CD14-positive monocyte (primary cell): Measurements from ENCODE around the gene EGR1. TPM values are rescaled to one million over a fixed set of nuclear protein-coding genes. Genes with fewer than 3 reads are reported as not detected.

Source experiments
- DNase-seq, 3 donors: peaks; one replicate each; pipeline ENCODE4 v3.0.0-alpha.2; 2011 to 2022
- H2AFZ ChIP-seq: 2 replicates; pipeline ENCODE4 v1.6.0; 2012; ENCODE audit warnings: mild to moderate bottlenecking, low read depth, low read length, inconsistent platforms; ENCODE audit not compliant: insufficient read depth, poor library complexity, severe bottlenecking
- H3K27ac ChIP-seq, 2 donors: 1 replicate in 1 of 2; 2 replicates in 1 of 2; pipeline ENCODE4 v1.5.1; 2012 to 2013; ENCODE audit warnings: low read length in 2 of 2, control low read depth in 1 of 2, inconsistent platforms in 1 of 2, low read depth in 1 of 2, mild to moderate bottlenecking in 1 of 2
- H3K27me3 ChIP-seq, 2 donors: one replicate each; pipeline versions ENCODE4 v1.6.0 to v1.6.1; 2011 to 2013; ENCODE audit warnings: low read length in 2 of 2; ENCODE audit not compliant: control insufficient read depth in 2 of 2, insufficient read depth in 2 of 2
- H3K36me3 ChIP-seq, 2 donors: replicated peaks in 1 of 2; 1 replicate in 1 of 2; 2 replicates in 1 of 2; pipeline versions ENCODE4 v1.5.1 to v1.6.1; 2012 to 2013; ENCODE audit warnings: low read length in 2 of 2, control low read depth in 1 of 2, inconsistent platforms in 1 of 2, mild to moderate bottlenecking in 1 of 2; ENCODE audit not compliant: insufficient read depth in 2 of 2, control insufficient read depth in 1 of 2
- H3K4me1 ChIP-seq, 2 donors: 1 replicate in 1 of 2; 2 replicates in 1 of 2; pipeline versions ENCODE4 v1.5.1 to v1.6.1; 2012 to 2013; ENCODE audit warnings: low read length in 2 of 2, control low read depth in 1 of 2, inconsistent platforms in 1 of 2, mild to moderate bottlenecking in 1 of 2, moderate library complexity in 1 of 2; ENCODE audit not compliant: insufficient read depth in 2 of 2, control insufficient read depth in 1 of 2
- H3K4me2 ChIP-seq: replicated peaks from 2 replicates; pipeline ENCODE3; 2012; ENCODE audit warnings: low read length, moderate library complexity, mild to moderate bottlenecking; ENCODE audit not compliant: poor library complexity, severe bottlenecking; ENCODE audit errors: extremely low read depth
- H3K4me3 ChIP-seq, 3 experiments: fragments of 200-600 bp in 1 of 3; sonication (generic) in 1 of 3; replicated peaks in 1 of 3; 1 replicate in 2 of 3; 2 replicates in 1 of 3; pipeline ENCODE4 v1.5.1; 2011 to 2013; ENCODE audit warnings: low read length in 3 of 3, mild to moderate bottlenecking in 3 of 3, control low read depth in 2 of 3, low read depth in 2 of 3, inconsistent platforms in 1 of 3, moderate library complexity in 1 of 3
- H3K79me2 ChIP-seq: 2 replicates; pipeline ENCODE4 v1.6.0; 2012; ENCODE audit warnings: mild to moderate bottlenecking, control low read depth, inconsistent platforms, low read length, moderate library complexity; ENCODE audit not compliant: insufficient read depth
- H3K9ac ChIP-seq: 2 replicates; pipeline ENCODE4 v1.6.0; 2017; ENCODE audit warnings: low read length, mild to moderate bottlenecking; ENCODE audit not compliant: insufficient read depth, poor library complexity, severe bottlenecking
- H3K9me3 ChIP-seq, 2 donors: replicated peaks in 1 of 2; 1 replicate in 1 of 2; 2 replicates in 1 of 2; pipeline versions ENCODE4 v1.5.1 to v1.6.1; 2012 to 2013; ENCODE audit warnings: low read length in 2 of 2, control low read depth in 1 of 2; ENCODE audit not compliant: control insufficient read depth in 1 of 2, insufficient read depth in 1 of 2
- H4K20me1 ChIP-seq: 2 replicates; pipeline ENCODE4 v1.6.0; 2012; ENCODE audit warnings: mild to moderate bottlenecking, low read length, control low read depth, moderate library complexity; ENCODE audit not compliant: insufficient read depth
- H3K27ac Mint-ChIP-seq, 7 donors: one replicate each; pipeline ENCODE4 v1.8.0; 2020; ENCODE audit warnings: mild to moderate bottlenecking in 7 of 7, mixed read lengths in 7 of 7, moderate library complexity in 6 of 7, inconsistent platforms in 2 of 7
- H3K27me3 Mint-ChIP-seq, 3 donors: one replicate each; pipeline ENCODE4 v1.8.0; 2021 to 2022; ENCODE audit warnings: low read depth in 3 of 3, mild to moderate bottlenecking in 3 of 3, mixed read lengths in 3 of 3, moderate library complexity in 3 of 3, inconsistent platforms in 1 of 3
- H3K36me3 Mint-ChIP-seq, 2 donors: one replicate each; pipeline ENCODE4 v1.8.0; 2020; ENCODE audit warnings: mixed read lengths in 2 of 2, inconsistent platforms in 1 of 2, mild to moderate bottlenecking in 1 of 2
- H3K4me1 Mint-ChIP-seq: one replicate; pipeline ENCODE4 v1.8.0; 2020; ENCODE audit warnings: mild to moderate bottlenecking, mixed read lengths
- H3K4me3 Mint-ChIP-seq, 2 donors: one replicate each; pipeline ENCODE4 v1.8.0; 2020; ENCODE audit warnings: mild to moderate bottlenecking in 2 of 2, mixed read lengths in 2 of 2, moderate library complexity in 1 of 2
- H3K9me3 Mint-ChIP-seq, 7 donors: one replicate each; pipeline ENCODE4 v1.8.0; 2020 to 2022; ENCODE audit warnings: mixed read lengths in 7 of 7, mild to moderate bottlenecking in 6 of 7, moderate library complexity in 6 of 7, inconsistent platforms in 2 of 7
- WGBS: methylation state at CpG from one replicate; pipeline ENCODE4 v1.1.5; 2013; ENCODE audit warnings: missing lambda C conversion rate; ENCODE audit not compliant: insufficient coverage; 5-methylcytosine and 5-hydroxymethylcytosine counted together
- intact Hi-C, 2 donors: fragments of 100-400 bp; cut with micrococcal nuclease; formaldehyde crosslinking; loops; one replicate each; pipeline versions ENCODE4 v1.15.0 to v1.15.1; 2023
- polyA plus RNA-seq, 3 donors: library from polyadenylated mRNA; depleted of rRNA in 1 of 3; unstranded in 2 of 3; stranded (reverse) in 1 of 3; fragments of 300-500 nt in 2 of 3; fragments of >200 nt in 1 of 3; fragmentation: Illumina TruSeq in 2 of 3; gene quantifications; 1 replicate in 2 of 3; 2 replicates in 1 of 3; pipeline ENCODE4 v1.2.3, GENCODE V29; 2012 to 2021
- TF ChIP-seq, protein P1 (sequence below): fragments of 200-600 bp; IDR thresholded peaks from one replicate; pipeline ENCODE4 v1.8.0; 2022; ENCODE audit warnings: antibody characterized with exemption, mild to moderate bottlenecking

Gene EGR1
- polyA plus RNA-seq, 3 donors, result 8.4 to 105 (median 16.9) TPM

DNA sequence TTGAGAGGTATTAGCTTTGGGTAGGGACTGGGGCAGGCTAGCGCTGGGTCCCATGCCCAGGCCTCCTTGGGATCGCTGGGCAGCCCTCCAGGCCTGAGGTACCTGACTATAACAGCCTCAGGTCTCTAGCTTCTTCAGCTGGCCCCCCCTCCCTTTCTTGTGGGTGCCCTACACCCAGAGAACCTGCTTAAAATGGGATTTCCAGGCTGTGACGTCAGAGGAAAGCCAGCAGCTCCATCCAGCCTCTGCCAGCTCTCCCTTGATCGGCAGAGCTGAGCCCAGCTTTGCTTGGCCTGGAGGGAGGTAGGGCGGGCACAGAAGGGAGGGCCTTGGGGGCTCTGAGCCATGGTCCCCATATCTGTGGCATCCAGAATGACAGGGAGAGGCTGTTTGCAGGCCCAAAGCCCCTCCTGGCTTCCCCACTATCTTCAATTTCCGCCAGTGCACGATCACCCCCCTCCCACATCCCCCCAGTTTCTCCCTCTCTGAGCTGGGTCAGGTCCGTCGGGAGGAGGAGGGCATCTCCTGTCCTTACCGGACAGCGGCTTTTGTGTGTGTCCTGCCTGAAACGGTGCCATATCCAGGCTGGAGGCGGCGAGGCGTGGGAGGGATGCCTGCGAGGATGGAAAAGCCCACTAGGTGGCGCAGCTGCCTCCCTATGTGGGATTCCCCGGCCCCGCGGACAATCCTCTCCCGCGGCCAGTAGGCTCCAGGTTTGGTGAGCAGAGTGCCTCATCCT lies 15.6 kb upstream of the EGR1 start:
- H2AFZ ChIP-seq, result peak overlapping the region; percentile 37
- intact Hi-C loops, result loop anchor here (2.0 kb wide), 2 partner anchors 53 to 55 kb away; no protein-coding TSS in a partner anchor
- H3K27ac Mint-ChIP-seq, result peak overlapping the region in 1 of 7 donors; percentile 73
- peaks cover 0 to 3% of the 10 kb centered on the region in 2 donors for H3K4me1 ChIP-seq
- H3K9me3 Mint-ChIP-seq, result no peaks in the 10 kb centered on the region
- no peaks in the 10 kb centered on the region for H3K9me3 ChIP-seq
- peaks cover 6% of the 10 kb centered on the region for H3K4me1 Mint-ChIP-seq
- WGBS, result 10% methylated on average over 12 of the region's 22 CpGs
- DNase-seq, result peak; percentile 73 to 81 (median 80)
- no peaks in the 10 kb centered on the region for H3K36me3 ChIP-seq
- TF ChIP-seq, protein P1, sequence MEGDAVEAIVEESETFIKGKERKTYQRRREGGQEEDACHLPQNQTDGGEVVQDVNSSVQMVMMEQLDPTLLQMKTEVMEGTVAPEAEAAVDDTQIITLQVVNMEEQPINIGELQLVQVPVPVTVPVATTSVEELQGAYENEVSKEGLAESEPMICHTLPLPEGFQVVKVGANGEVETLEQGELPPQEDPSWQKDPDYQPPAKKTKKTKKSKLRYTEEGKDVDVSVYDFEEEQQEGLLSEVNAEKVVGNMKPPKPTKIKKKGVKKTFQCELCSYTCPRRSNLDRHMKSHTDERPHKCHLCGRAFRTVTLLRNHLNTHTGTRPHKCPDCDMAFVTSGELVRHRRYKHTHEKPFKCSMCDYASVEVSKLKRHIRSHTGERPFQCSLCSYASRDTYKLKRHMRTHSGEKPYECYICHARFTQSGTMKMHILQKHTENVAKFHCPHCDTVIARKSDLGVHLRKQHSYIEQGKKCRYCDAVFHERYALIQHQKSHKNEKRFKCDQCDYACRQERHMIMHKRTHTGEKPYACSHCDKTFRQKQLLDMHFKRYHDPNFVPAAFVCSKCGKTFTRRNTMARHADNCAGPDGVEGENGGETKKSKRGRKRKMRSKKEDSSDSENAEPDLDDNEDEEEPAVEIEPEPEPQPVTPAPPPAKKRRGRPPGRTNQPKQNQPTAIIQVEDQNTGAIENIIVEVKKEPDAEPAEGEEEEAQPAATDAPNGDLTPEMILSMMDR, result peak; percentile 91
- H3K27ac ChIP-seq, result no peak overlapping the region
- H4K20me1 ChIP-seq, result no peaks in the 10 kb centered on the region
- no peak overlapping the region for H3K9ac ChIP-seq
- H3K36me3 Mint-ChIP-seq, result no peaks in the 10 kb centered on the region
- no peak overlapping the region for H3K4me3 ChIP-seq
- no peaks in the 10 kb centered on the region for H3K79me2 ChIP-seq
- peaks cover 4 to 15% (median 9%) of the 10 kb centered on the region in 3 donors for H3K27me3 Mint-ChIP-seq
- H3K4me3 Mint-ChIP-seq, result no peak overlapping the region
- H3K4me2 ChIP-seq, result peak overlapping the region; percentile 38
- no peaks in the 10 kb centered on the region for H3K27me3 ChIP-seq

DNA sequence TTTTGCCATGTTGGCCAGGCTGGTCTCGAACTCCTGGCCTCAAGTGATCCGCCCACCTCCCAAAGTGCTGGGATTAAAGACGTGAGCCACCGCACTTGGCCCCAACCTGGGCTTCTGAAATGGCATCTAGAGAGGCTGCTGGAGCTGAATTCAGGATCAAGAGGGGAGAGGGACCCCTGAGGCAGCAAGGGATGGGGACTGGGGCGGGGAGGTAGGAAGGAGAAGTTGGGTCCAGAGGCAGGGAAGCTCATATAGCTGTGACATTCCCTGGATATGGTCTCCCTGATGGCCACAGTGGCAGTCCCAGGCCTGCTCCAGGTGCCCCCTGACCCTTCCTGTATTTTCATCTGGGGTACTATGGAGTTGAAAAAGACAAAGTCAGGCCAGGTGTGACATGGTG lies 14.3 kb upstream of the EGR1 start:
- intact Hi-C loops, result loop anchor here (2.0 kb wide), 2 partner anchors 52 to 54 kb away; no protein-coding TSS in a partner anchor
- H3K4me1 Mint-ChIP-seq, result peaks cover 6% of the 10 kb centered on the region
- Histone ChIP-seq H3K27me3 (no peaks in the 10 kb centered on the region), H3K4me2 (no peak overlapping the region), H4K20me1 (no peaks in the 10 kb centered on the region), H2AFZ (no peak overlapping the region), H3K4me3 (no peak overlapping the region), H3K79me2 (no peaks in the 10 kb centered on the region), H3K27ac (no peak overlapping the region), H3K9me3 (no peaks in the 10 kb centered on the region), H3K36me3 (no peaks in the 10 kb centered on the region), H3K9ac (no peak overlapping the region), H3K4me1 (peaks cover 0 to 3% of the 10 kb centered on the region in 2 donors)
- peak overlapping the region in 1 of 7 donors; percentile 57 for H3K27ac Mint-ChIP-seq
- no peak overlapping the region for H3K4me3 Mint-ChIP-seq
- DNase-seq, result no peak
- no peaks in the 10 kb centered on the region for H3K36me3 Mint-ChIP-seq
- TF ChIP-seq, protein P1, result no peak
- WGBS, result 96% methylated on average over 4 of the region's 5 CpGs
- H3K27me3 Mint-ChIP-seq, result peaks cover 4 to 13% (median 9%) of the 10 kb centered on the region in 3 donors
- no peaks in the 10 kb centered on the region for H3K9me3 Mint-ChIP-seq
